GM19023 (cell line): ENCODE results near the gene PCLAF.
"Not testable (repeated sequence)": the region's sequence is repeated elsewhere in the genome, so short reads cannot be mapped to it uniquely, and the experiment has no call there.

Experiments used
- ATAC-seq: cut with Tn5 transposase; IDR thresholded peaks from one replicate; pipeline ENCODE4 v1.9.1; 2021; ENCODE audit warnings: mild to moderate bottlenecking, moderate library complexity; ENCODE audit not compliant: unreplicated experiment

Gene PCLAF, protein sequence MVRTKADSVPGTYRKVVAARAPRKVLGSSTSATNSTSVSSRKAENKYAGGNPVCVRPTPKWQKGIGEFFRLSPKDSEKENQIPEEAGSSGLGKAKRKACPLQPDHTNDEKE

DNA sequence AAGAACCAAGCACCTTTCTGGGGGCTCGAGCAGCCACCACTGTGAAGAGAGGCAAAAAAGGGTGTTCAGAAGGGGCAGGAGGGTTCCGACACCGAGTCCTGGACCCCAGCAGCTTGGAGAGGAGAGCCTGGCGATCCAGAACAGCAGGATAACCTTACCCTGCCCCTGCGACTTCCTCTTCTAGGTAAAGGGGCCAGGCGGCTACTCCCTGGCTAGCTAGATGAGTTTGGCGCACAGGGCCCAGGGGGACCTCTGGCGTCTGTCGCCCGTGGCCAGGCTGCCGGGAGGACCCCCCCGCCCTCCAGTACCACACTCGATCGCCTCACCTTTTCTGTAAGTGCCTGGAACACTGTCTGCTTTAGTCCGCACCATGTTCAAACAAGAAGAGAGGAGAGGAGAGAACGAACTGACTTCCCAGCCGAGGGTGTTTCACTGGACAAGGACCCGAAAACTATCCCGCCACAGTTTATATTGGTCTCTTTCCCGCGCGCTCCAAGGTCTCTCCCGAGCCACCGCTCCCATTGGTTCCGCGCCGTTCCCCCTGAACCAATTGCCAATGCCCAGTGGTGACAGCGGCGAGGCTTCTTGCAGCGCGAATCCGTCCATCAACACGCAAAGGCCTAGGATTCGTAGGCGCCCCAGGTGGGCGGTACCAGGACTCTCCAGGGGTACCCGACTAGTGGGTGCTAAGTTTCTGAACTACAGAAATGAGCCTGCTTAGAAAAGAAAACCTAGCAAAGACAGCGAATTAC, at the start of gene PCLAF:
TSS of gene PCLAF (minus strand) at position 442 of the 752 bp plus-strand sequence. CDS start at position 372, 70 bp downstream.
- peak; percentile 99 for ATAC-seq

- no peak for ATAC-seq
Measured at GRCh38 chr15:64430000-64430735, 48.9 kb upstream of the PCLAF start.

DNA sequence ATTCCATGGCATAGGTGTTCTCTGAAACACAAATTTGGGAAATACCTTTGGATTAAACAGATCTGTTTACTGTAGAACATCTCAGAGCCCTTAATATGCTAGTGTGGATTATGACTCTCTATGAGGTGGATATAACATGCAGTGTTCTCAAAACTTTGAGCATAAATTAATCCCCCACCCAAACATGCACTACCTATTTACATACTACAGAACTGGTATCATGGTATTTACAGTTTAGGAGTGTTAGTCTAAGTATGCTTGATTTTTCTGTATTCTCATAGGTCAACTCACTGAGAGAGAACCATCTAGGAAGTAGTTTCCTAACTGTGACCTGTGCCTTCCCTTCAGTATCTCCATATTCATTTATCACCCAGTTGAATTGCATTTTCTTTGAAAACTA, 48.2 kb upstream of the PCLAF start:
- no peak for ATAC-seq

GRCh38 chr15:64426845-64427465, 45.7 kb upstream of the PCLAF start:
- ATAC-seq, result no peak

GRCh38 chr15:64425221-64425620, 44.0 kb upstream of the PCLAF start:
- no peak for ATAC-seq

- ATAC-seq, result no peak
Measured at GRCh38 chr15:64423970-64424369, 42.7 kb upstream of the PCLAF start.

- ATAC-seq, result no peak
Measured at GRCh38 chr15:64422697-64423096, 41.5 kb upstream of the PCLAF start.

DNA sequence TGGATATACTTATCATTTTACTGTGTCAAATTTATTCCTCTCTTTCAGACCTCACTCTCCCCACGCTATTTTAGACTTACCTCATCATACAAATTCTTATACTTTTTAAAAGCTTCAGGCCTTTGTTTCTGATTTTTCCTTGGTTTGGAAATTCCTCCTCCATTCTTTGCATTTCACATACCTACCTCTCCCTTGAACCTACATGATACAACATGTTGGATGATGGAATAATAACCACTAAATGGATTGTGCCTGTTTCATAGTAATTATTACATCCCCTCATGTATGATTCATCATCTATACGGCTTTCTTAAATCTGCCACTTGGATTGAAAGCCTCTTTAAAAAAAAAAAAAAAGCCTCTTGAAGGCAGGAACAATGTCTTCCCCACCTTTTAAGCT, 31.0 kb upstream of the PCLAF start:
- no peak for ATAC-seq

DNA sequence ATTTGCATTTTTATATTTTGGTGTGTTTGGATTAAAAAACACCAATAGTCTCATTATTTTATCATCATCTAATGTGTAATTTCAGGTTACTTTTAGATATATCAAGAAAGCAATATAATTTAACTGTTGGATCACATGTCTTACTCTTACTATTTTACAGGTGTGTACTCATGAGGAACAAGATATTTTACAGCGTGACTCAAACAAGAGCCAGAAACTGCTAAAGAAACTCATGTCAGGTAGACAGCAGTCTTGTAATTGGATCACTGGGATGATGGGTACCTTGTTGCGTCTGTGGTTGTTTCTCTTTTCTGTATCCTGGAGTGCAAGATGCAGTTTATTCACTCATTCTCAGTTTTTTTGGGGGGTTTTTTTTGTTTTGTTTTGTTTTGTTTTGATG, 19.3 kb upstream of the PCLAF start:
- ATAC-seq, result no peak

DNA sequence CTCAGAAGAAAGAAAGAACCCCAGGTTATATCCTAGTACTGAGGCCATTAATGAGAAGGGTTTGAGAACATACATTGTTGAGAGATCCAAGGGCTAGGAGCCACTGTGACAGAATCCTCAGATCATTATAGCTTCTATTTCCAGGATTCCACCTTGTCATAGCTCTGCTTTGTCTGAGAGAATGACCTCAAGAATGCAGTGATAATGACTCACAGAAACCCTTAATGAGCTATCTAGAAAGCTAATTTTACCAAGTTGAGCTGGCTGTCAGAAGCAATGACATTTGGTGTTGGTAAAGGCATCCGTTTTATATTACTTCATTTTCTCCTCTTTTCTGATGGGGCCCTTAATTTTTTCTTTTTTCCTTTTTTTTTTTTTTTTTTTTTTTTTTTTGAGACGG, 17.3 kb upstream of the PCLAF start:
- ATAC-seq, result no peak

- ATAC-seq, result no peak
Measured at GRCh38 chr15:64396789-64397188, 15.5 kb upstream of the PCLAF start.

DNA sequence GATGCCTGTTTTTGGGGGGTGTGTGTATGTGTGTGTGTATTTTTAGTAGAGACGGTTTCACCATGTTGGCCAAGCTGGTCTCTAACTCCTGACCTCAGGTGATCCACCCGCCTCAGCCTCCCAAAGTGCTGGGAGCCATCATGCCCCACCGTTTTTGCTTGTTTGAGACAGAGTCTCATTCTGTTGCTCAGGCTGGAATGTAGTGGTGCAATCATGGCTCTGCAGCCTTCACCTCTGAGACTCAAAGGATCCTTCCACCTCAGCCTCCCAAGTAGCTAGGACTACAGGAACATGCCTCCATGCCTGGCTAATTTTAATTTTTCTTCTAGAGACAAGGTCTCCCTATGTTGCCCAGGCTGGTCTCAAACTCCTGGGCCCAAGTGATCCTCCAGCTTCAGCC, 11.2 kb upstream of the PCLAF start:
- ATAC-seq, result not testable (repeated sequence)

DNA sequence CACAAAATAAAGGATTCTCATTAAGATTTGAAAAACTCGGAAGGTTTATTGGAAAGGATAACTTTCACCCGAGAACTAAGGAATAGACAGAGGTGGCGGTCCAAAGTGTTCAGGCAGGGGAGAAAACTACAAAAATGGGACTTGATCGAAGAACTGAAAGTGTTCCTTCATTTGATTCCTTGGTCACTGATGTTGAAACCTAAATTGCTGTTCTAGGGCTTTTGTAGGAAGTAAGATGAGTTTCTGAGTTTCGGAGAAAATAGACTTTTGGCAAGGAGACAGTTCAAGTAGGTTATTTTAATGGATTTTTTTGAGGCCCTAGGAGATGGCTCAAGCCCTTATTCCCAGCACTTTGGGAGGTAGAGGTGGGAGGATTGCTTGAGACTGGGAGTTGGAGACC, 7.8 kb upstream of the PCLAF start:
- ATAC-seq, result no peak

GRCh38 chr15:64387562-64388168, 6.4 kb upstream of the PCLAF start, which contains the start of gene TRIP4:
Gene TRIP4, plus strand, starts transcription at chr15:64387836. Its CDS starts 28 bp downstream, at chr15:64387864.
- ATAC-seq, result peak; percentile 99

DNA sequence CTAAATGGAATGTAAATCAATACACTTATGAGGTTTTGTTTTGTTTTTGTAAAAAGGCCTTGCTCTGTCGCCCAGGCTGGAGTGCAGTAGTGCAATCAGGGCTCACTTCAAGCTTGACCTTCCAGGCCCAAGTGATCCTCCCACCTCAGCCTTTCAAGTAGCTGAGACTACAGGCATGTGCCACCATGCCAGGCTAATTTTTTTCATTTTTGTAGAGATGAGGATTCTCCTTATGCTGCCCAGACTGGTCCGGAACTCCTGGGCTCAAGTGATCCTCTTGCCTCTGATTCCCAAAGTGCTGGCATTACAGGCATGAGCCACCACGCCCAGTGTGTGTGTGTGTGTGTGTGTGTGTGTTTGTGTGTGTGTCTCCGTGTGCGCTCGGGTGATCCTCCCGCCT, 5.0 kb upstream of the PCLAF start:
- no peak for ATAC-seq

GRCh38 chr15:64383760-64384159, 2.5 kb upstream of the PCLAF start:
- no peak for ATAC-seq

DNA sequence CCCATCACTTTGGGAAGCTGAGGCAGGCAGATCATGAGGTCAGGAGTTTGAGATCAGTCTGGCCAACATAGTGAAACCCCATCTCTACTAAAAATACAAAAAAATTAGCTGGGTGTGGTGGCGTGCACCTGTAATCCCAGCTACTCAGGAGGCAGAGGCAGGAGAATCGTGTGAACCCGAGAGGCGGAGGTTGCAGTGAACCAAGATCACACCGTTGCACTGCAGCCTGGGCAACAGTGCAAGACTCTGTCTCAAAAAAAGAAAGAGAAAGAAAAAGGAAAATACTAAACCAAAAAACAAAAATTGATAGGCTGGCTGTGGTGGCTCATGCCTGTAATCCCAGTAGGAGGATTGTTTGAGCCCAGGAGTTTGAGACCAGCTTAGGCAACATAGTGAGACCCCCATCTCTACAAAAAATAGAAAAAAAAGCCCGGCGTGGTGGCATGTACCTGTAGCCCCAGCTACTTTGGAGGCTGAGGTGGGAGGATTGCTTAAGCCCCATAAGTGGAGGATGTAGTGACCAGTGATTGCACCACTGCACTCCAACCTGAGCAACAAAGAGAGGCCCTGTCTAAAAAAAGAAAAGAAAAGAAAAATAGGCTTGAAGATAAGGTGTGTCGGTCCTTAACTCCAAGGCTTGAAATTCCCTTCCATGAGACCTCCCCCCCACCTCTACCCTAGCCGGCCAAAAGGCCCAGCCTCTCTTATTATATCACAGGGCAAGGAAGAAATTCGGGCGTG, 941 bp downstream of the PCLAF start:
- ATAC-seq, result not testable (repeated sequence)

GRCh38 chr15:64379216-64379960, 1.9 kb downstream of the PCLAF start:
- ATAC-seq, result no peak

GRCh38 chr15:64373360-64373759, 7.9 kb downstream of the PCLAF start:
- ATAC-seq, result no peak

DNA sequence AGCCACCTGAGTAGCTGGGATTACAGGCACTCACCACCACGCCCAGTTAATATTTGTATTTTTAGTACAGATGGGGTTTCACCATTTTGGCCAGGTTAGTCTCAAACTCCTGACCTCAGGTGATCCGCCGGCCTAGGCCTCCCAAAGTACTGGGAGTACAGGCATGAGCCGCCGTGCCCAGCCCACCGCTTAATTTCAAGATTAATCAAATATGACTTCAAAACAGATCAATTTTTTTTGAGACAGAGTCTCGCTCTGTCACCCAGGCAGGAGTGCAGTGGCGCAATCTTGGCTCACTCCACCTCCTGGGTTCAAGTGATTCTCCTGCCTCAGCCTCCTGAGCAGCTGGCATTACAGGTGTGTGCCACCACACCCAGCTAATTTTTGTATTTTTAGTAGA, 9.9 kb downstream of the PCLAF start:
- not testable (repeated sequence) for ATAC-seq
